ENCODE measurements around the gene RBM33. TPM values are rescaled to one million over a fixed set of nuclear protein-coding genes. Genes with fewer than 3 reads are reported as not detected.

Gene RBM33
- total RNA-seq, 4 donors from 2014 or later = 62.8 to 129 (median 92.8) TPM

DNA sequence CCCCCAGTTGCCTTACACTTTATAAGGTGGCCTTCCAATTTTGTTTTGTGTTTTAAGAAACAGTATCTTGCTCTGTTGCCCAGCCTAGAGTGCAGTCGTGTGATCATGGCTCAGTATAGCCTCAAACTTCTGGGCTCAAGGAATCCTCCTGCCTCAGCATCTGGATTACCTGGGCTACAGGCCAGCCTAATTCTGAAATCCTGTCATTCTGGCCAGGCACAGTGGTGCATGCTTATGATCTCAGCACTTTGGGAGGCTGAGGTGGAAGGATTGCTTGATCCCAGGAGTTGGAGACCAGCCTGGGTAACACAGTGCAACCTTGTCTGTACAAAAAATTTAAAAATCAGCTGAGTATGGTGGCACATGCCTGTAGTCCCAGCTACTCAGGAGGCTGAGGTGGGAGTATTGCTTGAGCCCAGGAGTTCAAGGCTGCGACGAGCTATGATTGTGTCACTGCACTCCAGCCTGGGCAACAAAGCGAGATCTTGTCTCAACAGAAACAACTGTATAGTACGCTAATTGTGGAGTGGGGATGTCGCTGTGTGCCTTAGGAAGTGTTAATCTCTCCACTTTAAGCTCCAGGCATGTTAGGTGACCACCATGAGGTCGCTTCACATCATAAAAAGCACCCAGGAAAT lies 24.7 kb upstream of the RBM33 start:
- Histone ChIP-seq H3K9me3 (no peaks in the 10 kb centered on the region), H3K4me1 (peaks cover 3 to 13% (median 9%) of the 10 kb centered on the region in 4 donors), H3K36me3 (no peaks in the 10 kb centered on the region), H3K27ac (peak overlapping the region; percentile 79 to 86 (median 84)), H3K4me3 (no peak overlapping the region), H3K27me3 (no peaks in the 10 kb centered on the region)
- TF ChIP-seq POLR2A (IDR thresholded peaks at IDR 0.05) (no peak), POLR2AphosphoS5 (IDR thresholded peaks at IDR 0.05) (no peak), EP300 (IDR thresholded peaks at IDR 0.05; ENCODE audit: low read depth) (no peak)
- TF ChIP-seq, protein P1, sequence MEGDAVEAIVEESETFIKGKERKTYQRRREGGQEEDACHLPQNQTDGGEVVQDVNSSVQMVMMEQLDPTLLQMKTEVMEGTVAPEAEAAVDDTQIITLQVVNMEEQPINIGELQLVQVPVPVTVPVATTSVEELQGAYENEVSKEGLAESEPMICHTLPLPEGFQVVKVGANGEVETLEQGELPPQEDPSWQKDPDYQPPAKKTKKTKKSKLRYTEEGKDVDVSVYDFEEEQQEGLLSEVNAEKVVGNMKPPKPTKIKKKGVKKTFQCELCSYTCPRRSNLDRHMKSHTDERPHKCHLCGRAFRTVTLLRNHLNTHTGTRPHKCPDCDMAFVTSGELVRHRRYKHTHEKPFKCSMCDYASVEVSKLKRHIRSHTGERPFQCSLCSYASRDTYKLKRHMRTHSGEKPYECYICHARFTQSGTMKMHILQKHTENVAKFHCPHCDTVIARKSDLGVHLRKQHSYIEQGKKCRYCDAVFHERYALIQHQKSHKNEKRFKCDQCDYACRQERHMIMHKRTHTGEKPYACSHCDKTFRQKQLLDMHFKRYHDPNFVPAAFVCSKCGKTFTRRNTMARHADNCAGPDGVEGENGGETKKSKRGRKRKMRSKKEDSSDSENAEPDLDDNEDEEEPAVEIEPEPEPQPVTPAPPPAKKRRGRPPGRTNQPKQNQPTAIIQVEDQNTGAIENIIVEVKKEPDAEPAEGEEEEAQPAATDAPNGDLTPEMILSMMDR (IDR thresholded peaks at IDR 0.05) = no peak
- DNase-seq = no peak
- in situ Hi-C loops (cut with MboI; ENCODE audit: low pct_ligation_motif_present in 1 of 4, low pct_unique_long_range_greater_than_20kb in 1 of 4, low sequenced_read_pairs in 3 of 4) = no loop called here
- WGBS, 2 donors (ENCODE audit: low coverage in 1 of 2) = 90% methylated on average over 2 to 7 of the region's 7 CpGs
- intact Hi-C loops (cut with DNase I; ENCODE audit: low total_unique reads) = loop anchor here (10.0 kb wide), 1 partner anchor 395 kb away; no protein-coding TSS in a partner anchor

DNA sequence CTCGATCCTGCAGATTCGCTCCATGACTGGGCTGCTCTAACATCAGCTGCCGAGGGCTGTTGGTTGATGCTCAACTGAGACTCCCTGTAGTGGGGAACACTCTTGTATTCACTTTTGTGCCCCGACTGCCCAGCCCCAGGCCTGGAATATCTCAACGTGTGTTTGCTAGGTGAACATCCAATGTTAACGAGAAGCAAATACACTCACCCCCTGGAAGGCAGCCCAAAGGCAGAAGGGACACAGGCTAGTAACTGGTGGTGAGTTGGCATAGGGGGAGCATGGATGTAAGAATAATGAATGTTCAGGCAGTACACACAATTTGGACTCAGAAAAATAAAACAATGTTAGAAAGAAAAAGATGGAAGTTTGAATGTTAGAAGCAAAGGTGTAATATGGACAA lies 24.0 kb upstream of the RBM33 start:
- Histone ChIP-seq H3K4me3 (no peak overlapping the region), H3K27ac (no peak overlapping the region), H3K9me3 (no peaks in the 10 kb centered on the region), H3K4me1 (peaks cover 3 to 13% (median 9%) of the 10 kb centered on the region in 4 donors), H3K36me3 (no peaks in the 10 kb centered on the region), H3K27me3 (no peaks in the 10 kb centered on the region)
- in situ Hi-C loops (cut with MboI; ENCODE audit: low pct_ligation_motif_present in 1 of 4, low pct_unique_long_range_greater_than_20kb in 1 of 4, low sequenced_read_pairs in 3 of 4) (no loop called here), intact Hi-C loops (cut with DNase I; ENCODE audit: low total_unique reads) (loop anchor here (10.0 kb wide), 1 partner anchor 394 kb away; no protein-coding TSS in a partner anchor)
- 67 to 77% methylated on average over 2 to 6 of the region's 6 CpGs for WGBS, 2 donors (ENCODE audit: low coverage in 1 of 2)
- DNase-seq = no peak
- TF ChIP-seq, protein P1 (IDR thresholded peaks at IDR 0.05) = no peak
- TF ChIP-seq POLR2AphosphoS5 (IDR thresholded peaks at IDR 0.05) (no peak), EP300 (IDR thresholded peaks at IDR 0.05; ENCODE audit: low read depth) (no peak), POLR2A (IDR thresholded peaks at IDR 0.05) (no peak)

DNA sequence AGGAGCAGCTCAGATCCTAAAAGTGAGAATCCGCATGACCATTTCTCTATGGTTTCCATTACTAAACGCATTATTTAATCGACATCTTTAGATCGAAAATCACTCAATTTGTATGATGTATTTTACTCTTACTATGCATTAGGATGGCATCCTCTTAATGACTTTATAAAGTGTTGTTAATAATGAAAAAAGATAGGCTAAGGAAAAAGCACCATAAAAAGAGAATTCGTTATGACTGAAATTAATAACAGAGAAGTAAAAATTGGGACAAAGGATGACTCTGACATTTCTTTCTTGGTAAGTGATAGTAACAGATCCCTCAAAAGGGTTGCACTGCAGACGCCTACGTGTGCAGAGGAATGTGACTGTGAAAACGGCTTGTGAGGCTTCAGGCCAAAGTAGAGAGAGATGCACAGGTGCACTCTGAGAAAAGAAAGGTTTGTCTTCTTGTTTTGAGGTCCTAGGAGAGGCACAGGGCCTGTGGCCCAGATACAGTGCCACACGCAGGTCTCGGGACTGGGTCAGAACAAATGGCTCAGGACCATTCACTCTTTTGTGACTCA lies 23.0 kb upstream of the RBM33 start:
- Histone ChIP-seq H3K4me3 (no peak overlapping the region), H3K4me1 (peaks cover 3 to 13% (median 9%) of the 10 kb centered on the region in 4 donors), H3K27me3 (no peaks in the 10 kb centered on the region), H3K36me3 (no peaks in the 10 kb centered on the region), H3K9me3 (no peaks in the 10 kb centered on the region), H3K27ac (no peak overlapping the region)
- in situ Hi-C loops (cut with MboI; ENCODE audit: low pct_ligation_motif_present in 1 of 4, low pct_unique_long_range_greater_than_20kb in 1 of 4, low sequenced_read_pairs in 3 of 4) = no loop called here
- 80 to 87% methylated on average over 8 to 10 of the region's 10 CpGs for WGBS, 2 donors (ENCODE audit: low coverage in 1 of 2)
- DNase-seq = no peak
- TF ChIP-seq EP300 (IDR thresholded peaks at IDR 0.05; ENCODE audit: low read depth) (no peak), POLR2AphosphoS5 (IDR thresholded peaks at IDR 0.05) (no peak), POLR2A (IDR thresholded peaks at IDR 0.05) (no peak)
- TF ChIP-seq, protein P1 (IDR thresholded peaks at IDR 0.05) = no peak
- intact Hi-C loops (cut with DNase I; ENCODE audit: low total_unique reads) = loop anchor here (10.0 kb wide), 1 partner anchor 393 kb away; no protein-coding TSS in a partner anchor

DNA sequence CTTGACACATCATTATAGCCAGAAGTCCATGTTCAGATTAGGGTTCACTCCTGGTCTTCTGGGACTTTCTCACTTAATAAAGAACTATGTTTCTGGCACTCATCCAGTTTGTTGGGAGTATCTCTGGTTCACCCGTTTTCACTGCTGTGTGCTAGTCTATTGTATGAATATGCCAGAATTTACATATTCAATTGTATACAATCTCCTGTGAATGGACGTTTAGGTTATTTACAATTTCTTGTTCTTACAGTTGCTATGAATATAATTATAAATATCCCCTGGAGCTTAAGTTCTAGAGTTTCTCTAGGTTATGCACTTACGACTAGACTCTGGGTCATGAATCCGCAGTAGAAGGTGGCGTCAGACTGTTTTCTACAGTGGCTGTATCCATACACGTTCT lies 20.0 kb upstream of the RBM33 start:
- DNase-seq = no peak
- TF ChIP-seq POLR2A (IDR thresholded peaks at IDR 0.05) (no peak), EP300 (IDR thresholded peaks at IDR 0.05; ENCODE audit: low read depth) (no peak), POLR2AphosphoS5 (IDR thresholded peaks at IDR 0.05) (no peak)
- TF ChIP-seq, protein P1 (IDR thresholded peaks at IDR 0.05) = no peak
- H3K4me3 ChIP-seq = no peak overlapping the region
- H3K9me3 ChIP-seq = peaks cover 7 to 8% of the 10 kb centered on the region in 2 donors
- no peaks in the 10 kb centered on the region for H3K36me3 ChIP-seq
- in situ Hi-C loops (cut with MboI; ENCODE audit: low pct_ligation_motif_present in 1 of 4, low pct_unique_long_range_greater_than_20kb in 1 of 4, low sequenced_read_pairs in 3 of 4) = no loop called here
- H3K27ac ChIP-seq = no peak overlapping the region
- peaks cover 0 to 4% (median 2%) of the 10 kb centered on the region in 4 donors for H3K4me1 ChIP-seq
- intact Hi-C loops (cut with DNase I; ENCODE audit: low total_unique reads) = loop anchor here (10.0 kb wide), 1 partner anchor 390 kb away; no protein-coding TSS in a partner anchor
- no peaks in the 10 kb centered on the region for H3K27me3 ChIP-seq
- 78 to 84% methylated on average over 6 of the region's 6 CpGs for WGBS, 2 donors (ENCODE audit: low coverage in 1 of 2)
